Measurements from ENCODE around the gene STRADB. TPM values are rescaled to one million over a fixed set of nuclear protein-coding genes. Genes with fewer than 3 reads are reported as not detected.

Gene STRADB
- total RNA-seq, 1 donor from 2014 or later, result 44.4 TPM

GRCh38 chr2:201406077-201406662 lies 45.4 kb upstream of the STRADB start:
- Mint-ChIP-seq H3K4me3 (peak overlapping the region; percentile 39), H3K9me3 (peaks cover 1% of the 10 kb centered on the region), H3K36me3 (peaks cover 5% of the 10 kb centered on the region), H3K27ac (peak overlapping the region; percentile 65), H3K4me1 (peaks cover 64% of the 10 kb centered on the region), H3K27me3 (ENCODE audit: low read depth) (no peaks in the 10 kb centered on the region)
- no peak for DNase-seq (ENCODE audit: low spot score in 2 of 2, unreplicated experiment in 2 of 2)
- TF ChIP-seq, protein P1, sequence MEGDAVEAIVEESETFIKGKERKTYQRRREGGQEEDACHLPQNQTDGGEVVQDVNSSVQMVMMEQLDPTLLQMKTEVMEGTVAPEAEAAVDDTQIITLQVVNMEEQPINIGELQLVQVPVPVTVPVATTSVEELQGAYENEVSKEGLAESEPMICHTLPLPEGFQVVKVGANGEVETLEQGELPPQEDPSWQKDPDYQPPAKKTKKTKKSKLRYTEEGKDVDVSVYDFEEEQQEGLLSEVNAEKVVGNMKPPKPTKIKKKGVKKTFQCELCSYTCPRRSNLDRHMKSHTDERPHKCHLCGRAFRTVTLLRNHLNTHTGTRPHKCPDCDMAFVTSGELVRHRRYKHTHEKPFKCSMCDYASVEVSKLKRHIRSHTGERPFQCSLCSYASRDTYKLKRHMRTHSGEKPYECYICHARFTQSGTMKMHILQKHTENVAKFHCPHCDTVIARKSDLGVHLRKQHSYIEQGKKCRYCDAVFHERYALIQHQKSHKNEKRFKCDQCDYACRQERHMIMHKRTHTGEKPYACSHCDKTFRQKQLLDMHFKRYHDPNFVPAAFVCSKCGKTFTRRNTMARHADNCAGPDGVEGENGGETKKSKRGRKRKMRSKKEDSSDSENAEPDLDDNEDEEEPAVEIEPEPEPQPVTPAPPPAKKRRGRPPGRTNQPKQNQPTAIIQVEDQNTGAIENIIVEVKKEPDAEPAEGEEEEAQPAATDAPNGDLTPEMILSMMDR (IDR thresholded peaks at IDR 0.05; ENCODE audit: unreplicated experiment), result no peak

DNA sequence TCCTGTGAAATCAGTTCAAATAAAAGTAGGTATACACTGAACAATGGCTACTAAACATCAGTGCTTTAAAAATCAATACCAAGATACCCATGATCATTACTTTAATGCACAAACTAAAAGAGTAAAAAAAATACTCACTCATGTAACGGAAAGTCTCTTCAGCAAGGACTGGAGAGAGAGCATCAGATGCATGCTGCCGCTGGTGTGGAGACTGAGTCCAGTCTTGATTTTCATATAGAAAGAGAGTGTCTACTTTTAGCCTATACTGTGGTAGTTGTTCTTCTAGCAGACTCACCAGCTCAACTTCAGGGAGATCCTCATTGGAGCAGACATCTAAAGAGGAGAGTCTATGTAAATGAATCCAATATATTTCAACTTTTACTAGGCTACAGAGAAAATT lies 44.3 kb upstream of the STRADB start:
- Mint-ChIP-seq H3K36me3 (peaks cover 12% of the 10 kb centered on the region), H3K27ac (peak overlapping the region; percentile 65), H3K4me1 (peaks cover 53% of the 10 kb centered on the region), H3K9me3 (peaks cover 5% of the 10 kb centered on the region), H3K27me3 (ENCODE audit: low read depth) (no peaks in the 10 kb centered on the region), H3K4me3 (peak overlapping the region; percentile 39)
- DNase-seq (ENCODE audit: low spot score in 2 of 2, unreplicated experiment in 2 of 2), result no peak
- TF ChIP-seq, protein P1 (IDR thresholded peaks at IDR 0.05; ENCODE audit: unreplicated experiment), result no peak

DNA sequence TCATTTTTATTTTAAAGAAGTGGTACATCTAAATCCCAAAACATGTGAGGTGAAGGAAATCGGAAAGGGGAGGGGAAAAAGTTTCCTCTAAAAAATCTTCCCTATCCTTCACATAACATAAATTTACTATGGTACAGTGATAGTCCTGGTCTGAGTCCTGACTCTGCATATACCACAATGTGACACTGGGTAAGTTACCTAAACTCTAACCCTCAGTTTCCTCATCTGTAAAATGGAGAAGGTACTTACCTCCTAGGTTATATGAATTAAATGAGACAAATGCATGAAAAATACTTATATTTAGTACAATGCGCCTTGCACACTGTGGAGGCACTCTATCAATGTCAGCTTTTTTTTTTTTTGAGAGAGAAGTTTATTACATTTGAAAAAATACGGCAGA lies 42.6 kb upstream of the STRADB start:
- DNase-seq (ENCODE audit: low spot score in 2 of 2, unreplicated experiment in 2 of 2), result no peak
- Mint-ChIP-seq H3K27ac (no peak overlapping the region), H3K4me1 (peaks cover 36% of the 10 kb centered on the region), H3K27me3 (ENCODE audit: low read depth) (no peaks in the 10 kb centered on the region), H3K4me3 (no peak overlapping the region), H3K36me3 (peaks cover 12% of the 10 kb centered on the region), H3K9me3 (peaks cover 5% of the 10 kb centered on the region)
- TF ChIP-seq, protein P1 (IDR thresholded peaks at IDR 0.05; ENCODE audit: unreplicated experiment), result no peak

DNA sequence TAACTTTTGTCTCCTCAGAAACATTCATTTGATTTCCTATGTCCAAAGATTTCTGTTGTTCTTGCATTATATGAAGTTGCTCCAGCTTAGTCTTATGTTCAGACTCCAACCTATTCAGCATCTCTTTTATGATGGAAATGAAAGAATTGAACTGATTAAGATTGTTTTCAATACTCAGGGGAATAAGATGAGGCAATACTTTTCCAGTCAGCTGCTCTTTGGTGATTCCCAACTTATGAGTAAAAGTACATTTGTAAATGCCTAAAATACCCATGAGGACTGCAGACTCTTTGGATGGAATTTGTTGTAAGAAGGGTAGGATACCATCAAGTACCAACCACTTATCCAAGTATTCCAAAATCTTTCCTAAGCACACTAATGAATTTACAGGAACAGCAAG lies 40.1 kb upstream of the STRADB start:
- no peak for DNase-seq (ENCODE audit: low spot score in 2 of 2, unreplicated experiment in 2 of 2)

DNA sequence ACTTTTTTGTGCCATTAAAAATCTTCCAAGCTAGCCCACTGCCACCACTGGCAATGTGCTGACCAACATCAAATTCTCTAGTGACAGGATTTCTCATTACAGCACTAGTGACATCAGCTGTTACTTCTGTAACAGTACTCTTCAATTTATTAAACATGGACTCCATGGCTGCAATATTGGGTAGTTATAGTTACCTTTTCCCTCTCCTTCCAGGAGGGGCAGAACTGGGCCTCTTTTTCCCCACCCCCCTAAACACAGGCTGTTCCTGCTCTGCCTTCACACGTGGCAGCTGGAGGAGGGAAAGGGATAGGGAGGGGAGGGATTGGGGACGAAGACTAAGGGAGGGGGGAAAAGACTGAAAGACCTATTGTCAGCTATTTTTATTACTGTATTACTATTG lies 38.4 kb upstream of the STRADB start:
- Mint-ChIP-seq H3K4me1 (no peaks in the 10 kb centered on the region), H3K9me3 (peaks cover 5% of the 10 kb centered on the region), H3K36me3 (peaks cover 17% of the 10 kb centered on the region), H3K4me3 (no peak overlapping the region), H3K27ac (no peak overlapping the region), H3K27me3 (ENCODE audit: low read depth) (no peaks in the 10 kb centered on the region)
- DNase-seq (ENCODE audit: low spot score in 2 of 2, unreplicated experiment in 2 of 2), result no peak
- TF ChIP-seq, protein P1 (IDR thresholded peaks at IDR 0.05; ENCODE audit: unreplicated experiment), result no peak

More for the DNA sequence above, 40.1 kb upstream of the STRADB start:
- TF ChIP-seq, protein P1 (IDR thresholded peaks at IDR 0.05; ENCODE audit: unreplicated experiment), result no peak
- Mint-ChIP-seq H3K4me1 (peaks cover 13% of the 10 kb centered on the region), H3K9me3 (peaks cover 5% of the 10 kb centered on the region), H3K27ac (no peak overlapping the region), H3K4me3 (no peak overlapping the region), H3K36me3 (peaks cover 12% of the 10 kb centered on the region), H3K27me3 (ENCODE audit: low read depth) (no peaks in the 10 kb centered on the region)
